NCI-H524 treated with DMSO at 0.1 percent for 48 hours (cell line): ENCODE data around the gene SMPD3.

Experiments used
- DNase-seq: peaks from one replicate; lab custom pipeline; 2025; lab: John Stamatoyannopoulos, UW

Gene SMPD3

GRCh38 chr16:68433316-68433715, 15.0 kb downstream of the SMPD3 start:
- no peak for DNase-seq

GRCh38 chr16:68432701-68433100, 15.6 kb downstream of the SMPD3 start:
- DNase-seq: no peak

- DNase-seq: no peak
These were observed 19.0 kb downstream of the SMPD3 start for GRCh38 chr16:68429076-68429854.

GRCh38 chr16:68427649-68428303, 20.5 kb downstream of the SMPD3 start:
- no peak for DNase-seq

GRCh38 chr16:68426347-68426652, 22.0 kb downstream of the SMPD3 start:
- no peak for DNase-seq

GRCh38 chr16:68425498-68426346, 22.6 kb downstream of the SMPD3 start:
- no peak for DNase-seq

- no peak for DNase-seq
These were observed 24.5 kb downstream of the SMPD3 start for GRCh38 chr16:68423771-68424170.

- DNase-seq: no peak
These were observed 25.8 kb downstream of the SMPD3 start for GRCh38 chr16:68422396-68422960.

GRCh38 chr16:68421076-68421475, 27.2 kb downstream of the SMPD3 start:
- DNase-seq: no peak

GRCh38 chr16:68420366-68420942, 27.9 kb downstream of the SMPD3 start:
- DNase-seq: no peak

- DNase-seq: no peak
These were observed 30.5 kb downstream of the SMPD3 start for GRCh38 chr16:68417711-68418301.

GRCh38 chr16:68416057-68417046, 32.0 kb downstream of the SMPD3 start:
- no peak for DNase-seq

GRCh38 chr16:68414581-68414980, 33.7 kb downstream of the SMPD3 start:
- no peak for DNase-seq

- no peak for DNase-seq
These were observed 36.2 kb downstream of the SMPD3 start for GRCh38 chr16:68412061-68412460.

GRCh38 chr16:68411086-68411485, 37.2 kb downstream of the SMPD3 start:
- no peak for DNase-seq

- DNase-seq: no peak
These were observed 39.3 kb downstream of the SMPD3 start for GRCh38 chr16:68408967-68409366.

GRCh38 chr16:68408428-68408827, 39.9 kb downstream of the SMPD3 start:
- DNase-seq: no peak

GRCh38 chr16:68406458-68407152, 41.7 kb downstream of the SMPD3 start:
- no peak for DNase-seq

- DNase-seq: no peak
These were observed 43.5 kb downstream of the SMPD3 start for GRCh38 chr16:68404736-68405345.
